Inferior parietal cortex (tissue), 1 donor: ENCODE measurements around the gene VAMP2.

Experiments
- DNase-seq: peaks from one replicate; pipeline ENCODE4 v3.0.0-alpha.2; 2016; ENCODE audit errors: extremely low spot score

The VAMP2 gene

DNA sequence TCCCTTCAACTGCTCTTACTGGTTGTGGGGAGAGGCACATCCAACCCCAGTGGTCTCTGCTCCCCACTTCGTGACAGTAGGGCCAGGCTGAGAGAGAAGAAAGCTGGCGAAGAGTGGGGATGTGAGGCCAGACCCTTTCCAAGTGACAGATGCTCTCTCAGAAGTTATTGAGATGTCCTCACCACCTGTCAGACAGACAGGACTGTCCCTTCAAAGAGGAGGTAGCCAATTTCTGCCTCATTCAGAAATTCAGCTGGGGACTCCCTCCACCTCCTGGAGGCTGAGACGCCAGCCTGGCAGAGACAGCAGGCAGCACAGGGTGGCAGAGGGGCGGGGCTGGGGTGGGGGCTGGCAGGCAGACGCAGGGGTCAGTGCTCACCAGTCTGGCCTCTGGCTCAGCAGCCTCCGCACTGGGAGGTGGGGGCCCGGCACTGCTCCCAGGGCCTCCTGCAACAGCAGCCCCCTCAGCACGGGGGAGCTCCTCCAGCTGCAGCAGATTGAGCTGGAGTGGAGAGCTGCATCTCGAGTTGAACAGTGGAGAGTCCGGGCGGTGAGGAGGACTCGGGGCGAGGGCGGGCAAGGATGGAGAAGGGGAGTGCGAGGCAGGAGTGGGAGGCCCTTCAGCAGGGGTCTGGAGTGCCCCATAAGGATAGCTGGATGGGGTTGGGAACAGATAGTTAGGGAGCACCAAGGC is 19.7 kb downstream of the VAMP2 start:
- no peak for DNase-seq

DNA sequence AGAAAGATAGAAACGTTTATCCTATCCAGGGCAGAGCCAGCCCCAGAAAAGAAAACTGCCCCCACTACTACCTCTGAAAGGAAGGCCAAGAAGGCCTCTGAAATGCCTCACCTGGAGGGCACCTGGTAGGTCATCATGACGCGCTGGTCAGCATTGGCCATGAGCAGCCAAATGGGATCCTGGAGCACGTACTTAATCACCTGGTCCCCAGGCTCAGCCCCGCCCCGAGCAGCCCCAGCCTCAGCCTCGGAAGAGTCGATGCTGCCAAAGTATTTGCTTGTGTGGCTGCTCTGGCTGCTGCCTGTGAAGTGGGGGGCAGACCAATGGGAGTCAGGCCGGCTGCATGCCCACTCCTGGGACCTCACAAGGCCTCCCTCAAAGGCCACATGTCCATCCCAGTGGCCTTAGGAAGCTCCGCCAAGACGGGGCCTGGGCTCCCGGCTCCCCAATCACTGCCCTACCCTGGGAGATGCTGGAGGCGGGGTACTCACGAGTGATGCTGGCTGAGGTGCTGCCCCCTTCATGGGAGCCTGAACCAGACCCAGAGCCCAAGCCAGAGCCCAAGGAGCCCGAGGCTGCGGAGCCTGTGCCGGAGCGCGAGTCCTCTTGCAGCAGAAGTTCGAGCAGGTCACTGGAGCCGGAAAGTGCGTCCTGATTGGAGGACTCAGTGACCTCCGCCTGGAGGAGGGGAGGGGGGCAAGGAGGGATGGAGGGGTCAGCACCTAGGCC is 20.4 kb downstream of the VAMP2 start:
- no peak for DNase-seq

DNA sequence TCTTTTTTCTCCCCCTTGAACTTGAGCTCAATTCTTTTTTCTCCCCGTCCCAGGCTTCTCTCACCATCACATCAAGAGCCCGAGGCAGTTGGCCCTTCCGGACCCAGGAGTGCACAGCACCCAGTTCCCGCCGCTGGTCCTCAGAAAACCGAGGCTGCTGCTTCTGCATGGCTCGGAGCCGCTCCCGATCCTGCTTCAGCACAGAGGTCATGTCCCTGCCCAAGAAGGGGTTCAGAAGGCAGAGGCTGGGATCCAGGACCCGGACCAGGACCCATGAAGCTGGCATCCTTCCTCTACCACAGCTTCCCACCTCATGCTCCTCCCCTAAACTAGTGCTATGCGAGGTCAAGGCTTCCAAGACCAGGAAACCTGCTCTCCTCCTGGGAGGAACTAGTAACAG is 21.0 kb downstream of the VAMP2 start:
- DNase-seq: no peak

DNA sequence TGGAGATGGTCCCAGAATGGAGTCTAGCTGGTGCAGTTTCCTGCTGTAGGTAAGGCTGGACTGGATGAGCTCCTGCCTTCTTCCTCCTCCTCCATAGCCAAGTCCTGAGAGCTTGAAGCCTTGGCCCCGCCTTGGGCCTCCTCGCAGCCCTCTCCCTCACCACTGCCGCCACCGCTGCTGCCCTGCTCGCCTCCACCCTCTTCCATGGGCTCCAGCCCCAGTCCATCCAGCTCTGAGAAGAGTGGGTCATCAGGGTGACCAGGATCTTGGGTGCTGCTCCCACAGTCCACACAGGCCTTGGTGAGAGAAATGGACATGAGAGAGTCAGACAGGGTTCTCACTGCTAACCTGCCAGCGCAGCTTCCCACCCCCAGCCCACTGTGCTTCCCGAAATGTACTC is 21.7 kb downstream of the VAMP2 start:
- no peak for DNase-seq

DNA sequence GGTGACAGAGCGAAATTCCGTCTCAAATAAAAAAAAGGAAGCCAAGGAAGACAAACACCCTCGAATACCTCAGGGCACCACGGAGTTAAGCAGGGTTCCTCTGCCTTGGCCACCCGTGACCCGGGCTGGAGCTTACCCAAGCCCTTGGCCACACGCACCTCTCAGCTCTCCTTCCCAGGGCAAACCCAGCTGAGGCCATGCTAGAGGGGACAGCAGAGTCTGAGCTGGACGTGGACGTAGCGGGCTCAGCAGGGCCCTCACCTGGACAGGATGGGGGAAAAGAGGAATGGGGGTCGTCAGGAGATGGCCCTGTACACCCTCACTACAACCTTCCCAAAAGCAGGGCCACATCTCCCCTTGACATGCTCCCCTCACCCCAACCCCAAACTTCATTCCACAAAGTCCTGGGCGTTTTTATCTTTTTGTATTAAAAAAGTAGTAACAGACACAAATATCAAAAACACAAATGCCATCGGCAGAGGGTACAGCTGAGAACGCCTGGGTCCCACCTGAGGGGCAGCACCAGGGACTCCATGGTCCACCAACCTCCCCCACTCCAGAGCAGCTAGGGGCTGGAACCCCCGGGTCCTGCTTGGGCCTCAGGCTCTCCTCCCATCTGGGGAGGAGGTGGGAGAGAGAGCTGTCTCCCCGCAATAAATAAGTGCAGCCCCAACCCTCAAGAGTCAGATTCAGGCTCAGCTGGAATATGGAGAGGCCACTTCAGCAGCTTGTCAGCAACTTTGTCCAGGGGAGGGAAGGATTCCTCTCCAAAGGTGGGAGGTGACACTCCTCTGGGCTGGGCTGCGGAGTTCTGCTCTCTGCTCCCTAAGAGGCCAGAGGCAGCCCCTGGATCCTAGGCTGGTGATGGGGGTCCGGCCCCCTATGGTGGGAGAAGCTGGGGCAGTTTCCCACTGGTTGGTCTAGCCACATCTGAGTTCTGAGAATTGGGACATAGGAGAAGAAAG is 22.4 kb downstream of the VAMP2 start:
- no peak for DNase-seq

DNA sequence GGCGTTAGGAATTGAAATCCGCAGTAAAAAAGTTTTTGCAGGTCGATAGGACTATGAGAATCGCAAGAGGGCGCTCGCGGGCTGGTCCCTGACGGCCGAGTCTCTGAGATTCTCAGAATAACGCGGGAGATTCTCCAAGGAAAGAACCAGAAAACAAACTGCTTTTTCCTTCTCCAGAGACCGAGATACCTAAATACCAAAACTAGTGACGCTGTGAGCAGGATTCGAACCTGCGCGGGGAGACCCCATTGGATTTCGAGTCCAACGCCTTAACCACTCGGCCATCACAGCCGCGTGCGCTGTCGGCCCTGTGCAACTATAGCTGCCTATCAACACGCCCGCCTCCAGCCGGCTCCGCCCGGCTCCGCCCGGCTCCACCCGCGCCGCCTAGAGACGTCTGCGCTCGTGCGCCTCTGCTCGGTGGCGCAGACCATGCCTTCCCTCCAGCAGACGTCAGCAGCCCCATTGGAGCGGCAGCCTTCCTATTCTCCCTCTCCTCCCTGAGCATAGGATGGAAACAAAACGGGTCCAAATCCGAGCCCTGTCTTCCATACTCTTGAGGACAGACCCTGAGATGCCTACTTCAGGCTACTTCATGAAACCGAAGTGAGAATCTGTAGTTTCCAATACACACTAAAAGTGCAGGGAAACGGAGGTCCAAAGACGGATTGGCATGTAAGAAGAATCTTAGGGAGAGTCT is 23.9 kb downstream of the VAMP2 start:
- DNase-seq: peak; percentile 96

DNA sequence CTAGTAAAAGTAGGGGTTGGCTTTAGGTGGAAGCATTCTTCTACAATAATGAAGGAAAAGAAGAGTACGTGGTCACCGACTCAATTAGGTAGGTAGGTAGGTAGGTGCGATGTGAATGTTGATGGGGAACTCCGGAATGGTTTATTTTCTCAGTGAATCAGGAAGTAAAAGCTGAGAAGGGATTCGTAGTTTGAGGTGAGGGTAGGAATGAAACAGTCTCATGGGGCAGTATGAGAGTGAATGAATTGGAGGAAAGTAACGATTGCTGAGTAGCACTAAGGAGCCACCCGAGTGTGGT is 24.4 kb downstream of the VAMP2 start:
- DNase-seq: no peak

DNA sequence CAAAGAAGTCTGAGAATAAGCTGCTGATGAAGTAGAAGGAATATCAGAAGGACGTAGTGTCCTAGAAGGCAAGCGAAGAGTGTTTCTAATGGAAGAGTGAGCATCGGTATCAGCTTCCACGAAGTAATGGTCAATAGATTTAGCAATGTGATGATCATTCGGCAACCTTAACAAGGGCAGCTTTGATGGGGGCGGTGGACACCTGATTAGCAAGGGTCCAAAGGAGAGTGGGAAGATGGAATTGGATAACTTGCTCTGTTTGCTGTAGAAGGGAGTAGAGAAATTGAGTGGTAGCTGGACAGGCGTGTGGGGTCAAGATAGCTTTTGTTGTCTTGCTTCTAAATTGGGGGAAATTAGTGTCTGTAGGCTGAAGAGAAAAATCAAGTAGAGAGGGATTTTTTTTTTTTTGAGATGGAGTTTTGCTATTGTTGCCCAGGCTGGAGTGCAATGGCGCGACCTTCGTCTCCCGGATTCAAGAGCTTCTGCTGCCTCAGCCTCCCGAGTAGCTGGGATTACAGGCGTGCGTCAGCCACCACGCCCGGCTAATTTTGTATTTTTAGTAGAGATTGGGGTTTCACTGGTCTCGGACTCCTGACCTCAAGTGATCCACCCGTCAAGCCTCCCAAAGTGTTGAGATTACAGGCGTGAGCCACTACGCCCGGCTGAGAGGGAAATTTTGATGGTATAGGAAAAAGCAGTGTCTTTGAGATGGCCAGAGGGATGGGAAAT is 24.9 kb downstream of the VAMP2 start:
- no peak for DNase-seq

DNA sequence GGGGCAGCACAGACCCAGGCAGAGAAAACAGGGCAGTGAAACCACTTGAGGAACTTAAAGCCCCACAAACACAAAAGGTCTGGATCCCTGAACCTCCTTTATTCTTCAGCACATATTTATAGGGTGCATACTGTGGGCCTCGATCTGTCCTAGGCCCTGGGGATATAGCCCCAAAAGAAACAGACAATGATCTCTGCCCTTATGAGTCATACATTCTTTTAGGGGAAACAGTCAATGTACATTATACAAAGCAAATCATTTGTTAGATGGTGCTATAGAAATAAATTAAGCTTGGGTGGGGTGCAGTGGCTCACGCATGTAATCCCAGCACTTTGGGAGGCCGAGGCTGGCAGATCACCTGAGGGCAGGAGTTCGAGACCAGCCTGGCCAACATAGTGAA is 28.8 kb downstream of the VAMP2 start:
- no peak for DNase-seq

DNA sequence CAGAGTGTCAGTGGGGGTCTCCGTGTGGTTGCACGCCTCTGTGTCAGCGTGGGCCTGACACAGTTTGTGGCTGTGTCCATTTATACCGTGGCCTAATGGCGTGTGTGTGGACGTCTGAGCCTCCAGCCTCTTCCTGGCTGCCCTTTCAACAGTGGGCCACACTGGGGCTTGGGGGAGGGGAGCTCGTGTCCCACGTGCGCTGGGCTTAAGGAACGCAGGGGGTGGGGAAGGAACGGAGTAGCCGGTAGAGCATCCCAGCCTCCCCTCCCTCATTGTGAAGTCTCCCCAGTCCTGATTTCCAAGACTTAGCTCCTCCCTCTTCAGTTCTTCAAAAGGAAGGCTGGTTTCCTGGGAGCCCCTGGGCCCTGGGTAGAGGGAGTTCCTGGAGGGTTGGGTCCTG is 29.3 kb downstream of the VAMP2 start:
- no peak for DNase-seq

DNA sequence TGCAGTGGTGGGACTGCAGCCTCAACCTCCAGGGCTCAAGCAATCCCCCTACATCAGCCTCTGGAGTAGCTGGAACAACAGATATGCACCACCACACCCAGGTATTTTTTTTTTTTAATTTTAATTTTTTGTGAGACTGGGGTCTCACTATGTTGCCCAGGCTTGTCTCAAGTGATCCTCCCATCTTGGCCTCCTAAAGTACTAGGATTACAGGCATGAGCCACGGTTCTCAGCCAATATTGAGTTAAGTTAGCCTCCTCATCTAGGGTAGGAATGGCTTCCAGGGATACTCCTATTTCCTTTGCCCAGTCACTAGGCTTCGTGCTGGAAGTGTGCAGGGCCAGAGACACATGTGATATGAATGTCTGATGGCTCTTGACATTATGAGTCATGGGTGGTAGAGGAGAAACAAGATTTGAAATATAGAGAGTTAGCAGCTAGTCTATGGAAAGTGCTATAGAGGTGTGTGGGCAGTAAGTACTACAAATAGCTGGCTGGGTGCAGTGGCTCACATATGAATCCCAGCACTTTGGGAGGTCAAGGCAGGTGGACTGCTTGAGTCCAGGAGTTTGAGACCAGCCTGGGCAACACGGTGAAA is 30.8 kb downstream of the VAMP2 start:
- DNase-seq: no peak

DNA sequence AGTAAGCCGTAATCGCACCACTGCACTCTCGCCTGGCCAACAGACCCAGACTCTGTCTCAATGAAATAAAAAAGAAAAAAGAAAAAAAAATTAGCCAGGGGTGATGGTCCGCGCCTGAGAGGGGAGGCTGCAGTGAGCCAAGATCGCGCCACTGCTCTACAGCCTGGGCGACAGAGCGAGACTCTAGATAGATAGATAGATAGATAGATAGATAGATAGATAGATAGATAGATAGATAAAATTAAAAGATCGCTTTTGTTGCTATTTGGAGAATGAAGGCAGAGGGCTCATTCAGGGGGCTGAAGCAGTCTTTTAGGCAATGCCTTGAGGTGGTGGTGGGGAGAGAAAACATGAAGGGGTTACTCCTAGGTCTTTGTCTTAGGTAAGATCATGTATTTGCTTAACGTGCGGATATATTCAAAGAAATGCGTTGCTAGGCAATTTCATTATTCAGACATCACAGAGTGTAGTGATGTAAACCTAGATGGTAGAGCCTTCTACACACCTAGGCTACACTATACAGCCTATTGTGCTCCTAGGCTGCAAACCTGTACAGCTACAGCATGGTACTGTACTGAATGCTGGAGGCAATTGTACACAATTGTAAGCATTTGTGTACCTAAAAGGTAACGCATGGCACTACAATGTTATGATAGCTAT is 34.5 kb downstream of the VAMP2 start:
- no peak for DNase-seq

DNA sequence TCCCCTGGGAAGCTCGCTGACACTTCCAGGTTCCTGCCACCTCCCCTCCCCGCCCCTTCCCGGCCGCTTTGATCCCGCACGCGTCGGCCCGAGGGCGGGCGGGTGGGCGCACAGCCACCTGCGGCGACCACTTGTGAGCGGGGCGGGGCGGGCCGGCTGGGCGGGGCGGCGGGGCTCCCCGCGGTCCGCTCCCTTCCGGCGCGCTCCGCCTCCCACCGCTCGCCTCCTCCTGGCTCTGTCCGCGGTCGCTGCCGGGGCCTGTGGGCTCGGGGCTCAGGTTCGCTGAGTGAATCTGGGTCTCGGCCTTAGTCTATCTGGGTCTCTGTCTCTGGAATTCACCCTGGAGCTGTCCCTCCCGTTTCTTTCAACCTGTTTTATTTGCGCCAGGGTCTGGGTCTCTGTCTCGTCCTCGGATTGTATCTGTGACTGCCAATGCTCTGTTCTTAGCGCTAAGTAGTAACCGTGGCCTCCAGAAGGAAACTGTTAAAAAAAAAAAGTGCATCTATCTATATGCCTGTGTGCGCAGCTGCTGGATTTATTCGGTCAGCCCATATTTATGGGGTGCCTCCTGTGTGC is 36.2 kb downstream of the VAMP2 start:
- peak; percentile 35 for DNase-seq

DNA sequence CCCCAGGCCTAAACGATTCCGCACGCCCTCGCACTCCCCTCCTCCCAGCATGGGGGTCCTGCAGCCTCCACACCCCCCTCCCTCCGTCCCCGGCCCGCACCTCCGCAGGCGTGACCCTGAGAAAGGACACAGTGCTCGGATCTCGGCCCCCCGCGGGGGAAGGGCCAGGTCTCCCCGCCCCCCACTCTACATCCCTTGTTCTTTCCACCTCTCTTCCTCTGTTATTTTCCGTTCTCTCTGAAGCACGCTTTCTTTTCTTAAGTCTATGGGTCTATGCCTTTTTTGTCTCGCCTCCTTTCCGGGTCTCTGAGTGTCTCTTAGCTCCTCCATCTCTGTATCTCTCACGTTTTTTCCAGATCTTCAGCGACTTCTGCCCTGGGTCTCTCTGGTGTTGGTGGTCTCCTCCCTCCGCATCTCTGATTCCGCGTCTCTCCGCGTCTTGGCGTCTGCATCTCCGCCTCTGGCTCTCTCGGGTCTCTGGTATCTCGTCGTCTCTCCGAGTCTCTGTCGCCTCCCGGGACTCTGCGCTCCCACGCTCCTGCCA is 36.7 kb downstream of the VAMP2 start:
- peak; percentile 28 for DNase-seq

DNA sequence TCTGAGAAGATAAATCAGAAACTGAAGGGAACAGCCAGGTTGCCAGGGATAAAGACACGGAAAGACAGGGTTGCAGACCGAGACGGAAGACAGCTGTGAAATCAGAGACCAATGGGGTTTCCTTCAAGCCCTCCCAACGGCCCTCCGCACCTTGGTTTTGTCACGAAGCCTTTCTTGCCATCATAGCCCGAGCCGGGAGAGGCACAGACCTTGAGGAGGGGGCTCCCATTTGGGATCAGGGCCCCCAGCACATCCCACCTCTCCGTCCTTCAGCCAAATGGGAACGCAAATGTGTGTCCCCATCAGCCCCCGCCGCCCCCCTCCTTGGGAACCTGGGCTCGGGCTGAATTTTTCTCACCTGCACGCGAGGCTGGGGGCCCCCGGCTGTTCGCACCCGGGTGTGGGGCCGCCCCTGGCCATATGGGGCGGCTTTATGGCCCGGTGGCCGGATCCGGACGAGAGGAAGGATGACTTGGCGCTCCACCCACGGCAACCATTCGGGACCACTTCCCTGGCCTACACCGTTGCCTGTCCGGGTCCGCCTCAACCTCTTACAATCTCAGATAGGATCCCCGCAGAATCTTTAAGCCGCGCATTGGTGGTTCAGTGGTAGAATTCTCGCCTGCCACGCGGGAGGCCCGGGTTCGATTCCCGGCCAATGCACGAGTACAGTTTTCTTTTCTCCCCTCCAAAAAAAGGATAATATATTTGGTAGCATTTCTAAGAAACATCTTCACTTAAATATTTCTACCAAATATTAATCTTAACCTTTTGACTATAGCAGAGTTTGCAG is 37.4 kb downstream of the VAMP2 start:
- peak; percentile 89 for DNase-seq

DNA sequence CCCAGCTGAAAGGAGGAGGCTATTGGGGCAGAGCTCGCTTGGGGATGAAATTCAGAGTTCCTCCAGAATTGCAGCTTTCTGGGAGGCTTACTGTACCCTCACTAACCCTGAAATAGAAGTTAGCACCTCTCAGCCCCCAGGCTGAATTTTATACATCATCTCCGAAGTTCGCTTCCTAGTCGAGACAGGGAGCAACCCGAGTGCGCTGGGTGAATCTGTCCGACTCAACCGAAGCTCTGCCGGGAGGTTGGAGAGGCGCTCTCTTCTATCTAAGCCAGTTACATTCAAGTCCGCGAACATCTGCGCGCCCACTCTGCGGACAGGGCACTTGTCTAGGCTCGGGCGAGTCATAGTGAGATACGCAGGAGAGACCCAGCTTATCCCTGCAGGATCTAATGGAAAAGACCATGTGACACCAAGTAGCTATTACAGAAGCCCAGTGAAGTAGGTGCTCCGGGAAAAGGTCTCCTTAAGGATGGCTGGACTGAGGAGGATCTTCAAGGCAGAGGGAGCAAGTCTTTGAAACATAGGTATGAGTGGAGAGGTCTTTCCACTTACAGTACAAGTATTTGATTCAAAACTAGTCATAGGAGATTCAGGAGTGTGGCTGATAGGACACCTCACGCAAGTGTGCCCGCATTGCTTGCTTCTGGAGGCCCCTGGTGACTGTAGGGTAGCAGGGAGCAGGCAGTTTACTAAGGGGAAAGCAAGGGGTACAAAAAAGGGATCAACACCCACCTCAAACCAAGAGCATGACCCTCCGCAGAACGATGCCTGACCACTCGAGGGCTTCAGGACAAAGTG is 38.2 kb downstream of the VAMP2 start:
- peak; percentile 32 for DNase-seq

DNA sequence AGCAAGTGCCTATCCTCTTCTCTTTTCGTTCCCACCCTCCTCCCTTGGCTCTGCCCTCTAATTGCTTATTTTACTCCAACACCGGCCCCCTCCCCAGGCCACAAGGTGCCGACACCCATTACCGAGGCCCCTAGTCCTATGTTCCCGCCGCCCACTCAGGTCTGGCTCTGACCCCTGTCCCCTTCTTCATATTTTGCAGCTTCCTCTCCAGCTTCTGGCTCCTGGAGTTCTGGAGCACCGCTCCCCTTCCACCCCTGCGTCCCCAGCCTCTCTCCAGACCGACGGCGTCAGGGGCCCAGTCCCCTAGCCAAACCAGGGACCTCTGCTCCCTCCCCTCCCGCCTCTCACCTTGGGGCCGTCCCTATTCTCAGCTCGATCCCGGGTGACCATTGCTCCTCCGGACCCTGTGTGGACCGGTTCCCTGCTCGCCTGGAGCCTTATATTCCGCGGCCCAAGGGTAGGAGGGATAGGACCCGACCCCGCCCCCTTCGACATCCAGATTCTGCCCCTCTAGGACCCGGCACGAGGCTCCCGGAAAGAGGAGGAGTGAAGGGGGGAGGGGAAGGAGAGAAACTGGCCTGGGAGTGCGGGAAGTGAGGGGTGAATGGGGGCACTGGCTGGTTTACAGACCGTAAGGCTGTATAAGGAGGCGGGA is 38.9 kb downstream of the VAMP2 start, which contains the start of gene HES7:
HES7 (minus strand) TSS at position 412 of the 655 bp plus-strand sequence; CDS start at position 390, 22 bp downstream.
- no peak for DNase-seq
